Ovary (tissue), 3 donors: Measurements from ENCODE around the gene ALG2.

Source experiments
- EP300 ChIP-seq: sonication (generic); formaldehyde crosslinking; IDR thresholded peaks from one replicate; pipeline ENCODE4 v1.6.1; 2017; ENCODE audit warnings: antibody characterized with exemption
- POLR2A ChIP-seq: fragments of 450-650 bp; IDR thresholded peaks from one replicate; pipeline ENCODE4 v1.6.1; 2017; ENCODE audit warnings: antibody characterized with exemption, mild to moderate bottlenecking, moderate library complexity
- TF ChIP-seq, protein P1 (sequence below), 3 donors: fragments of 450-650 bp in 2 of 3; fragments of 200-600 bp in 1 of 3; IDR thresholded peaks; one replicate each; pipeline versions ENCODE4 v1.5.1 to v1.8.0; 2016 to 2022; ENCODE audit warnings: antibody characterized with exemption in 3 of 3, mild to moderate bottlenecking in 1 of 3
- donor health status: DM: no; HTN: no; CAD: no.

DNA sequence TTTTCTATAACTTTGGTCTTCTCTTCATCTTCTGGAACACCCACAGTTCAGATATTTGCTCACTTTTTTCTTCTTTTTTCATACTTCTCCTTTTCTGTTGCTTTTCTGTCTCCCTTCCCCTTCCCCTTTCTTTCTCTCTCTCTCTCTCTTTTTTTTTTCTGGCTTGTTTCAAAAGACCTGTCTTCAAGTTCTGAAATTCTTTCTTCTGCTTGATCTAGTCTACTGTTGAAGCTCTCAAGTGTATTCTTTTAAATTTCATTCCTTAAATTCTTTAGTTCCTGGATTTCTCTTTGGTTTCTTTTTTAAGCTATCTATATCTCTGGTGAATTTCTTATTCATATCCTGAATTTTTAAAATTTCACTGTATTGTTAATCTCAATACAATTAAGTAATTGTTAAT is 11.2 kb downstream of the ALG2 start:
- TF ChIP-seq, protein P1, sequence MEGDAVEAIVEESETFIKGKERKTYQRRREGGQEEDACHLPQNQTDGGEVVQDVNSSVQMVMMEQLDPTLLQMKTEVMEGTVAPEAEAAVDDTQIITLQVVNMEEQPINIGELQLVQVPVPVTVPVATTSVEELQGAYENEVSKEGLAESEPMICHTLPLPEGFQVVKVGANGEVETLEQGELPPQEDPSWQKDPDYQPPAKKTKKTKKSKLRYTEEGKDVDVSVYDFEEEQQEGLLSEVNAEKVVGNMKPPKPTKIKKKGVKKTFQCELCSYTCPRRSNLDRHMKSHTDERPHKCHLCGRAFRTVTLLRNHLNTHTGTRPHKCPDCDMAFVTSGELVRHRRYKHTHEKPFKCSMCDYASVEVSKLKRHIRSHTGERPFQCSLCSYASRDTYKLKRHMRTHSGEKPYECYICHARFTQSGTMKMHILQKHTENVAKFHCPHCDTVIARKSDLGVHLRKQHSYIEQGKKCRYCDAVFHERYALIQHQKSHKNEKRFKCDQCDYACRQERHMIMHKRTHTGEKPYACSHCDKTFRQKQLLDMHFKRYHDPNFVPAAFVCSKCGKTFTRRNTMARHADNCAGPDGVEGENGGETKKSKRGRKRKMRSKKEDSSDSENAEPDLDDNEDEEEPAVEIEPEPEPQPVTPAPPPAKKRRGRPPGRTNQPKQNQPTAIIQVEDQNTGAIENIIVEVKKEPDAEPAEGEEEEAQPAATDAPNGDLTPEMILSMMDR (IDR thresholded peaks at IDR 0.05): no peak
- TF ChIP-seq EP300 (no peak), POLR2A (no peak)
